NCI-H146 treated with DMSO at 0.1 percent for 48 hours (cell line): ENCODE results near the gene IL1RAP.

Source experiments
- DNase-seq: peaks from one replicate; lab custom pipeline; 2025; ENCODE audit not compliant: unreplicated experiment; lab: John Stamatoyannopoulos, UW

Gene IL1RAP

DNA sequence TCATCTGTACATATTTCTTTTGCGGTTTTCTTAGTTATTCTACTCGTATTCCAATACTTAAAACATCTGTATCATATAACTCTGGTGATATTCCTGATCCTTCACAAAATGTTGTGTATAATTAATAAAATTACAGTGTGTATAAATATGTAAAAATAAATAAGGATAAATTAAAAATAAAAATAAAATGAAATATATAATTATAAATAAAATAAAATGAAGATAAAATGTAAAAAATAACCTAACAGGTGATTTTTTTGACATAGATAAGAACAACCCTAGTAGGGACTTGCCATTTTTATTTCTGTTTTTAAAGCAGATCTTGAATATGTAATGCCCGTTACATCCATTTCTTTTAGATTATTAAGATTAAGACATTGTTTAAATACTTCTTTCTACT lies 25.6 kb downstream of the IL1RAP start:
- DNase-seq: no peak

DNA sequence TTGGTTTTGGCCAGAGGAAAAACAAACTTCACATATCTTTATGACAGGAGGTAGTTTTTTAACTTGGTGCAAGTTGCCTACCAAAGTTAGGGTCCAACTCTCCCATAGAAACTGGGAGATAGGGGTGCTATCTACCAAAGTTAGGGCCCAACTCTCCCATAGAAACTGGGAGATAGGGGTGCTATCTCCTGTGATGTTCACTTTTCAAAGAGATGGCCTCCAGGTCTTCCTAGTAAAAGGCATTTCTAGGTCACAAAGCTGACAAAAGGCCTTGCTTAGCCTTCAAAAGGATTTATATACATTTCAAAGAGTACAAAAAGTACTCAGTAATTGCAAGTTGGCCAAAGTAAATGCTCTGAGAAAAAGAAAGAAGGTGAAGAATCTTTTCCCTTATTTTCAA lies 27.1 kb downstream of the IL1RAP start:
- DNase-seq: no peak

GRCh38 chr3:190541560-190541959 lies 27.7 kb downstream of the IL1RAP start:
- DNase-seq: no peak

GRCh38 chr3:190542846-190543245 lies 29.0 kb downstream of the IL1RAP start:
- no peak for DNase-seq

DNA sequence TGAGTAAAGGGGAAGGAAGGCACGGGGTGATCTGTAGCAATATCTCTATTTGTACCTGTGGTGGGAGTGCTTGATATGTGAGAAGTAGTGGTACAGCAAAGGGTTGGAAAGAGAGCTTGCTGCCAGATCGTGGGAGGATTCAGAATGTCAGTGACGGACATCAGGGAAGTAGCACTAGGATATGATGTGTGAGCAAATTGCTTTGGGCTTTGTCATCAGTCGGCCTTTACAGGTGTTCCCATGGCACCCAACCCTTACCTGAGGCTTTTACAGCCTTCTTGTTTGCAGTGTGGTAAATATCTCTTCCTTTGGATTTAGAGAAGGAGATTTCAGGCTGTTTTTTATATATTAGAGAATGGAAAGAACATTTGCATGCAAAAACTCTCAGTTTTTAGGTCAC lies 29.8 kb downstream of the IL1RAP start:
- DNase-seq: peak; percentile 76

- DNase-seq: peak; percentile 37
Observed at GRCh38 chr3:190545191-190545590, 31.3 kb downstream of the IL1RAP start.

DNA sequence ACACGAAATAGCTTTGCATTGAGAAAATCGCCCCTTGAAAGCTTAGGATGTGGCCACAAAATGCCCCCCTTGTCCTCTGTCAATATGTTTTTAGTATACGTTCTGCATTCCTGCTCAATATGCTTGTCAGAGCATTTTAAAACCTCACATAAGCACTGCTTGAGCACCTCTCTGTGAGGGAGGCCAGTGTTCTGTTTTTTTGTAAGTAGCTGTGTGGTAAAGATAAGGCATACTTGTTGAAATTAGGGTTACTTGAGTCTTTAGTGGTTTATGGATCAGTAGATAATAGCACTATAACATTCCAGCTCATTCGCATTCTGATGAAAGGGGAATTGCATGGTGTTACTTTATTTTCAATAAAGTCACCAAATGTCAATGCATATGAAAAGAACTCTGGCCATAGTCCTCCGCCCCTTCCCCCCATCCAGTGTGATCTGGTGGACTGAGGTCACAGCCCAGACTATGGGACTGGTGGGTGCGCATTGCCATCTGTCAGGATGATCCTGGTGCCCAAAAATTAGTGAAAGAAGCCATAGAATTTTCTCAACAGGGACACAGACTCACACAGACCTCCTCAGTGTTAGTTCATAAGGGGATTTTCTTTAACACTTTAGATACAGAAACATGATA lies 33.1 kb downstream of the IL1RAP start:
- DNase-seq: no peak

- no peak for DNase-seq
Observed at GRCh38 chr3:190548031-190548656, 34.3 kb downstream of the IL1RAP start.

DNA sequence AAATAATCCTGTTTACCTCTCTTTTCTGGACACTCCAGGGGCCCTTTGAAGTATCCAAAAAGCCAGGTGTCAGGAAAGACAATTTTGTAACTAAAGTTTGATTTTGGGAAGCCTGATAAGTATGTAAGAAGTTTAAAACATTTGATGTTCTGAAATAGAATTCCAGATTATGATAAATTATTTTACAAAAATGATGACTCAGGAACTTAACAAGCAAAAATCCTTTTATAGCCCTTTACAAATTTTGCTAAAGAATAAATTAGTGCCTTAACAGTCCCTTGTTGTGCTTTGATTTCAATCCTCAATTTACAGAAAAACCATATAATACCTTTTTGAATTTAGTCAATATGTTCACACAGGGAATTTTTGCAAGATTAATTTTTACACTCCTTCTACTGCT lies 38.1 kb downstream of the IL1RAP start:
- no peak for DNase-seq

- no peak for DNase-seq
Observed at GRCh38 chr3:190552969-190553759, 39.3 kb downstream of the IL1RAP start.

- no peak for DNase-seq
Observed at GRCh38 chr3:190554197-190554596, 40.3 kb downstream of the IL1RAP start.

DNA sequence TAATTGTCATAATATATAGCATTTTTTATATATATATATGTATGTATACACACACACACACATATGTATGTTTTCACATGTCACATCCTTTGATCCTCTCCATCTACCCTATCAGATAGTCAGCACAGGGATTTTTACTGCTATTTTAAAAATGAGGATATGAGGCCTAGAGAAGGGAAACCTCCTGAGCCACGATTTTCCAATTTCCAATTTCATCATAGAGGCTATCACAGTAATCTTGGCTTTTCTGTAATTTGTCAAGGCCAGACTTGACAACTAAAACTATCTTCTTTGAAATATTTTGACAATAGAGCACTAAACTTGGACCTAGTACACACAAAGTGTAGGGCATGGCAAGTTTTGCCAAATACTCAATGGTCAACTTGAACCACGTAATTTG lies 42.5 kb downstream of the IL1RAP start:
- no peak for DNase-seq

- DNase-seq: no peak
Observed at GRCh38 chr3:190557296-190557695, 43.4 kb downstream of the IL1RAP start.

- no peak for DNase-seq
Observed at GRCh38 chr3:190558316-190558715, 44.4 kb downstream of the IL1RAP start.

- no peak for DNase-seq
Observed at GRCh38 chr3:190558796-190559195, 44.9 kb downstream of the IL1RAP start.

GRCh38 chr3:190560013-190560895 lies 46.4 kb downstream of the IL1RAP start:
- no peak for DNase-seq

- DNase-seq: no peak
Observed at GRCh38 chr3:190562866-190563510, 49.1 kb downstream of the IL1RAP start.

DNA sequence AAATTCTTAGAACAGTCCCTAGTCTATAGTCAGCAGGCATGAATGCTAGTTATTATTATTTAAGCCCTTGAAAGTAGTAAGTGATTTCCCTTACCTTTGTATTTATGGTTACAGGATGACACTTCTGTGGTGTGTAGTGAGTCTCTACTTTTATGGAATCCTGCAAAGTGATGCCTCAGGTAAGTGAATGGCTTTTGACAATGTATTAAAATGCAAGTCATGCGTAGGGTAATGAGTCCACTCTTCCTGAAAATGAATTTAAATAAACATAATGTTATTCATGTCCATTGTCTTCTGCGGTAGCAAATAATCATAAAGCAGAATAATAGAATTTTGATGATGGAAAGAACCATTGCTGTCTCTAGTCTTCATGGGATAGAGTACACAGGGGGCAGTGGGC lies 50.3 kb downstream of the IL1RAP start:
- DNase-seq: no peak

GRCh38 chr3:190566043-190566933 lies 52.4 kb downstream of the IL1RAP start:
- no peak for DNase-seq

GRCh38 chr3:190568036-190568435 lies 54.2 kb downstream of the IL1RAP start:
- DNase-seq: no peak
